GM10266 (cell line): Measurements from ENCODE around the gene UBE2E2.

ENCODE experiments used
- DNase-seq: peaks from one replicate; pipeline ENCODE4 v3.0.0; 2012; ENCODE audit errors: extremely low spot score
- TF ChIP-seq, protein P1 (sequence below): IDR thresholded peaks from 2 replicates; pipeline ENCODE4 v1.5.1; 2012; ENCODE audit warnings: mild to moderate bottlenecking, low read depth; ENCODE audit not compliant: control insufficient read depth, insufficient read depth; ENCODE audit errors: missing control alignments

Gene UBE2E2

GRCh38 chr3:23626442-23626841 is 423.3 kb downstream of the UBE2E2 start:
- TF ChIP-seq, protein P1, sequence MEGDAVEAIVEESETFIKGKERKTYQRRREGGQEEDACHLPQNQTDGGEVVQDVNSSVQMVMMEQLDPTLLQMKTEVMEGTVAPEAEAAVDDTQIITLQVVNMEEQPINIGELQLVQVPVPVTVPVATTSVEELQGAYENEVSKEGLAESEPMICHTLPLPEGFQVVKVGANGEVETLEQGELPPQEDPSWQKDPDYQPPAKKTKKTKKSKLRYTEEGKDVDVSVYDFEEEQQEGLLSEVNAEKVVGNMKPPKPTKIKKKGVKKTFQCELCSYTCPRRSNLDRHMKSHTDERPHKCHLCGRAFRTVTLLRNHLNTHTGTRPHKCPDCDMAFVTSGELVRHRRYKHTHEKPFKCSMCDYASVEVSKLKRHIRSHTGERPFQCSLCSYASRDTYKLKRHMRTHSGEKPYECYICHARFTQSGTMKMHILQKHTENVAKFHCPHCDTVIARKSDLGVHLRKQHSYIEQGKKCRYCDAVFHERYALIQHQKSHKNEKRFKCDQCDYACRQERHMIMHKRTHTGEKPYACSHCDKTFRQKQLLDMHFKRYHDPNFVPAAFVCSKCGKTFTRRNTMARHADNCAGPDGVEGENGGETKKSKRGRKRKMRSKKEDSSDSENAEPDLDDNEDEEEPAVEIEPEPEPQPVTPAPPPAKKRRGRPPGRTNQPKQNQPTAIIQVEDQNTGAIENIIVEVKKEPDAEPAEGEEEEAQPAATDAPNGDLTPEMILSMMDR: no peak
- DNase-seq: no peak

GRCh38 chr3:23629181-23629894 is 426.2 kb downstream of the UBE2E2 start:
- no peak for DNase-seq
- TF ChIP-seq, protein P1: no peak

DNA sequence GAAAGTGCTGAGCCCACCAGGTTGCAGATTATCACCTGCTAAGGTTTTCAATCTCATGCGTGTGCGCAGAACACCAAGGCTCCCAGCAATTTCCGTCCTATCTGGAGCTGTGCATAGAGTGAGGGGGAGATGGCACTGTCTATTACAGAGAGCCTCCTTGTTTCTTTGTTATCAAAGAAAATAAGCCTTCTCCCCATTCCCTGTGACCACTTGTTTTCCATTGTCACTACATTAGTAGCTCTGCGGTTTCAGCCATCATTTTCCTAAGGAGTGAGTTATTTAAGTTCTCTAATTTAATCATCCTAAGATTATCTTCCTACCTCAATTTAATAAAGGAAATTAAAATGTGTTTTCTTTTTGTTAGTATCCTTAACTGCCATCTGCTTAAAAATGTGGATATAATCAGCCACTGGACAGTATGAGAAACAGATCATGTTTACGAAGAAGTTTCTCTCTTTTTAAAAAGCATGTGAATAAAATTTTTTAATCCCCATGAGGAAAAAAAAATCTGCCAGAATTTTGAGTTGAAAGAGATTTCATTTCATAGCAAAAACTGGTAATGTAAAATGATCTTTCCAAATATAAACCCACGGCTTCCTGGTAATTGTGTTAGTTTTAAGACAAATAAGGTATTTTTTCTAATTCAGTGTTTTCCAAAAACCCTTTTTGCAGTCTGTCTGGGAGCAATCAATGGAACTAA is 430.3 kb downstream of the UBE2E2 start:
- no peak for DNase-seq
- TF ChIP-seq, protein P1: no peak

GRCh38 chr3:23637339-23637738 is 434.2 kb downstream of the UBE2E2 start:
- DNase-seq: no peak
- TF ChIP-seq, protein P1: no peak

DNA sequence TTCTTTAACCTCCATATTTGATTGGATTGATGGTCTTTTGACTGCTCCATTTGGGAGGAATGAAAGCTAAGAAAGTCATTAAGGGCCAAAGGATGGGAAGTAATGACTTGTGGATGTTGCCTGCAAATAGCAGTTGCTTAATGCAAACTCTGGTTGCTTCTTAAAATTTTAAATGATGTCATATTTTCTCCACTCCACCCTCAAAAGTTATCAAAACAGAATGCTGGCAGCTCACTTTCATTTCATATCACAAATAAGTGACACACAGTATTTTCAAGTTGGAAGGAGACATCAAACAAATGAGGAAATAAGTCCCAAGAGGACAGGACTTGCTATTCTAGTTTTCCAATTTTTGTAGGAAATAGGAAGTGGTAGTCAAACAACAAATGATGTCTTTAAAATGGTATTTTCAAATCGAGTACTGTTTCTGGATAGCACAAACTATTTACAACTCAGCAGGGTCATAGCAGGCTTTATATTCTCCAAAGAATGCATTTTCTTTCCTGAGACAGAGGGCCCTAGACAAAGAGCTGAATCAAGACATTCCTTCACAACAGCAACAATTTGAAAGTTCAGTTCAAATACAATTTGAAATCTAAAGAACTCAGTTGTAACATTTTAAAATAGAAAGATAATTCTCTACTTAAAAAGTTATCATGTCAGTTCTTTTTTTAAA is 437.5 kb downstream of the UBE2E2 start:
- TF ChIP-seq, protein P1: no peak
- DNase-seq: no peak
